DOHH2 (cell line): ENCODE measurements around the gene CSAD.

ENCODE experiments used
- H3F3A ChIP-seq: fragments of 200-600 bp; sonication (generic), shearing (Covaris generic); 2 replicates; pipeline ENCODE4 v1.6.0; 2016; ENCODE audit warnings: antibody characterized with exemption, mild to moderate bottlenecking; ENCODE audit not compliant: control insufficient read depth, insufficient read depth
- H3K27ac ChIP-seq: fragments of 200-600 bp; sonication (generic); 2 replicates; pipeline ENCODE4 v1.5.1; 2014; ENCODE audit warnings: low read depth, mild to moderate bottlenecking, low read length, moderate library complexity
- H3K27me3 ChIP-seq: fragments of 200-600 bp; sonication (generic); 2 replicates; pipeline ENCODE4 v1.6.1; 2014; ENCODE audit warnings: mild to moderate bottlenecking, low read length, mixed read lengths; ENCODE audit not compliant: control insufficient read depth
- H3K36me3 ChIP-seq: fragments of 200-600 bp; sonication (generic); 2 replicates; pipeline ENCODE4 v1.6.1; 2014; ENCODE audit warnings: mild to moderate bottlenecking, low read length, moderate library complexity, mixed read lengths; ENCODE audit not compliant: control insufficient read depth
- H3K4me1 ChIP-seq: fragments of 200-600 bp; sonication (generic); 2 replicates; pipeline ENCODE4 v1.6.1; 2014; ENCODE audit warnings: mild to moderate bottlenecking, low read length, mixed read lengths; ENCODE audit not compliant: control insufficient read depth
- H3K4me2 ChIP-seq: fragments of 200-600 bp; sonication (generic); 2 replicates; pipeline ENCODE4 v1.6.0; 2014; ENCODE audit warnings: mild to moderate bottlenecking, low read length, moderate library complexity
- H3K4me3 ChIP-seq: fragments of 200-600 bp; sonication (generic); 2 replicates; pipeline ENCODE4 v1.5.1; 2014; ENCODE audit warnings: mild to moderate bottlenecking, low read length, mixed read lengths
- H3K79me2 ChIP-seq: fragments of 200-600 bp; sonication (generic); 2 replicates; pipeline ENCODE4 v1.6.1; 2014; ENCODE audit warnings: mild to moderate bottlenecking, low read length, mixed read lengths; ENCODE audit not compliant: control insufficient read depth
- H3K9me2 ChIP-seq: fragments of 200-600 bp; sonication (generic); replicated peaks from 2 replicates; pipeline ENCODE4 v1.6.1; 2014; ENCODE audit warnings: mild to moderate bottlenecking, low read length, mixed read lengths; ENCODE audit not compliant: control insufficient read depth
- H3K9me3 ChIP-seq: fragments of 200-600 bp; sonication (generic); 2 replicates; pipeline ENCODE4 v1.6.1; 2014; ENCODE audit warnings: antibody characterized with exemption, low read length, mixed read lengths; ENCODE audit not compliant: control insufficient read depth, insufficient read depth
- H4K20me1 ChIP-seq: fragments of 200-600 bp; sonication (generic); 2 replicates; pipeline ENCODE4 v1.6.0; 2014; ENCODE audit warnings: low read depth, mild to moderate bottlenecking, antibody characterized with exemption, low read length, moderate library complexity; ENCODE audit not compliant: control insufficient read depth, insufficient read depth
- EZH2phosphoT487 ChIP-seq: fragments of 200-600 bp; sonication (generic); IDR thresholded peaks from 2 replicates; pipeline ENCODE4 v1.6.1; 2017; ENCODE audit warnings: borderline replicate concordance, mild to moderate bottlenecking, antibody characterized with exemption, low read length, moderate library complexity, mixed read lengths
- TF ChIP-seq, protein P1 (sequence below): fragments of 200-600 bp; sonication (generic); IDR thresholded peaks from one replicate; pipeline ENCODE4 v1.5.1; 2014; ENCODE audit warnings: antibody characterized with exemption, mild to moderate bottlenecking, low read depth, low read length; ENCODE audit not compliant: poor library complexity, severe bottlenecking

Gene CSAD

DNA sequence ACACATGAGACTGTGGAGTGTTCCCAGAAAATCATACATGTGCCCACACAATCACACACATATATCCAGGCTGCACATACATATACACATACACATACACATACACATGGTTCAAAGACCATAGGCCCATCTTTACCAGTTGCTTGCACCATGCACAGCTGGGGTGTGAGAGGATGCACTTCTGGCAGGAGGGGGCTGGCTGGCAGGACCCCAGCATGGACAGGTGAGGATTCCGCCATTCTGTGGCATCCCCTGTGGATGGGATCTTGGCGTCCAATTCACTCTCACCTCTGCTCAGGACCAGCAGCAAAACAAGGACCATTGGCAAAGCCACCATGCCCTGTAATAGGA, 19.4 kb upstream of the CSAD start:
- H3F3A ChIP-seq = peaks cover 22% of the 10 kb centered on the region

DNA sequence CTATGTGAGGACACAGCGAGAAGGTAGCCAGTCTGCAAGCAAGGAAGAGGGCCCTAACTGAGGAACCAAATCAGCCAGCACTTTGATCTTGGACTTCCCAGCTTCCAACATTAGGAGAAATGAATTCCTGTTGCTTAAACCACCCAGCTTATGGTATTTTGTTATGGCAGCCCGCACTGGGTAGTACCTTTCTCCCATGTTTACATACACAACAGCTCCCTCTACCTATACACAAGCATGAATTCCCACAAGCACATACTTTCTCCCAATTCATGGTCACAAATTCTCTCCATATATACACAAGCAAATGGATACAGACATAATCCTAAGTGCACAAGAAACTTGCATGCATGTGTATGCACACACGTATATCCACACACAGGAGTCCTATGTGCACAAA, 19.0 kb upstream of the CSAD start:
- peaks cover 24% of the 10 kb centered on the region for H3K36me3 ChIP-seq
- H3K9me3 ChIP-seq = no peaks in the 10 kb centered on the region
- H3F3A ChIP-seq = peaks cover 22% of the 10 kb centered on the region
- H3K27ac ChIP-seq = peak overlapping the region; percentile 94
- H3K9me2 ChIP-seq = no peaks in the 10 kb centered on the region
- H4K20me1 ChIP-seq = no peaks in the 10 kb centered on the region
- H3K27me3 ChIP-seq = no peaks in the 10 kb centered on the region
- H3K4me2 ChIP-seq = peak overlapping the region; percentile 77
- peaks cover 23% of the 10 kb centered on the region for H3K79me2 ChIP-seq
- H3K4me1 ChIP-seq = peaks cover 79% of the 10 kb centered on the region
- TF ChIP-seq, protein P1, sequence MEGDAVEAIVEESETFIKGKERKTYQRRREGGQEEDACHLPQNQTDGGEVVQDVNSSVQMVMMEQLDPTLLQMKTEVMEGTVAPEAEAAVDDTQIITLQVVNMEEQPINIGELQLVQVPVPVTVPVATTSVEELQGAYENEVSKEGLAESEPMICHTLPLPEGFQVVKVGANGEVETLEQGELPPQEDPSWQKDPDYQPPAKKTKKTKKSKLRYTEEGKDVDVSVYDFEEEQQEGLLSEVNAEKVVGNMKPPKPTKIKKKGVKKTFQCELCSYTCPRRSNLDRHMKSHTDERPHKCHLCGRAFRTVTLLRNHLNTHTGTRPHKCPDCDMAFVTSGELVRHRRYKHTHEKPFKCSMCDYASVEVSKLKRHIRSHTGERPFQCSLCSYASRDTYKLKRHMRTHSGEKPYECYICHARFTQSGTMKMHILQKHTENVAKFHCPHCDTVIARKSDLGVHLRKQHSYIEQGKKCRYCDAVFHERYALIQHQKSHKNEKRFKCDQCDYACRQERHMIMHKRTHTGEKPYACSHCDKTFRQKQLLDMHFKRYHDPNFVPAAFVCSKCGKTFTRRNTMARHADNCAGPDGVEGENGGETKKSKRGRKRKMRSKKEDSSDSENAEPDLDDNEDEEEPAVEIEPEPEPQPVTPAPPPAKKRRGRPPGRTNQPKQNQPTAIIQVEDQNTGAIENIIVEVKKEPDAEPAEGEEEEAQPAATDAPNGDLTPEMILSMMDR = peak; percentile 32
- no peak for TF ChIP-seq EZH2phosphoT487
- H3K4me3 ChIP-seq = peak overlapping the region; percentile 62

More for the DNA sequence above, 19.4 kb upstream of the CSAD start:
- Histone ChIP-seq H3K4me1 (peaks cover 83% of the 10 kb centered on the region), H3K79me2 (peaks cover 24% of the 10 kb centered on the region), H3K27ac (peak overlapping the region; percentile 94), H3K9me3 (no peaks in the 10 kb centered on the region), H3K4me2 (peak overlapping the region; percentile 77), H3K36me3 (peaks cover 24% of the 10 kb centered on the region), H3K4me3 (peak overlapping the region; percentile 62), H3K9me2 (no peaks in the 10 kb centered on the region), H3K27me3 (no peaks in the 10 kb centered on the region), H4K20me1 (no peaks in the 10 kb centered on the region)
- TF ChIP-seq, protein P1 = no peak
- no peak for TF ChIP-seq EZH2phosphoT487

DNA sequence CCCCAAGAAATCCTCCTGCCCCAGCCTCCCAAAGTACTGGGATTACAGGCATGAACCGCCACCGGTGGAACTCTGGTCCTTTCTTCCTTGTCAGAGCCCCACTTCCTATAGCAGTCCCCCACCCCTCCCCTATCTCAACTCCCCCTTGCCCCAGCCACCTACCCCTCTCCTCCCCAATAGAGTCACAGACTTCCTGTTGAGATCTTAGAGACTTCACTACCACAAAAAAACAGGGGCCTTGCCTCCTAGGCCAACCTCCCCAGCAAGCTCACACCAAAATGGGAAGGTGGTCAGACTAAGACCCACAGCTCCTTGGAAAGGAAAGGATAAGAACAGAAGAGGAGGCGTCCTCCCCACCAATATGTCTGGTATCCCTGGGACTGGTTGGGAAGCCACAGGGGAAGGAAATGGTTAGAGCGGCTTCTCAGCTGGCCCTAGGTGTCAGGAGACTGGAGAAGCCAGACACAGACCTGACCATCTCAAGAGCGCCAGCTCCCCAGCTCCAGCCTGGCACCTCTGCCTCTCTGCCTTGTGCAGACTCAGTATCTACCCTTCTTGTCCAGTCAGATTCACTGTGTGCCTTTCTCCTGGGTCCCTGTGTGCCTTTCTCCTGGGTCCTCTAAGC, 17.9 kb upstream of the CSAD start:
- Histone ChIP-seq H3K4me3 (peak overlapping the region; percentile 48), H3K4me2 (peak overlapping the region; percentile 77), H3K9me3 (no peaks in the 10 kb centered on the region), H3K79me2 (peaks cover 13% of the 10 kb centered on the region), H3K4me1 (peaks cover 68% of the 10 kb centered on the region), H3K27me3 (no peaks in the 10 kb centered on the region), H3K27ac (peak overlapping the region; percentile 94), H3K36me3 (peaks cover 26% of the 10 kb centered on the region), H4K20me1 (no peaks in the 10 kb centered on the region), H3F3A (peaks cover 22% of the 10 kb centered on the region), H3K9me2 (no peaks in the 10 kb centered on the region)
- TF ChIP-seq, protein P1 = no peak
- TF ChIP-seq EZH2phosphoT487 = no peak
